ENCODE results near the gene TSPEAR. TPM values are rescaled to one million over a fixed set of nuclear protein-coding genes. Genes with fewer than 3 reads are reported as not detected.

Gene TSPEAR
- total and polyA plus RNA-seq, 11 donors, result 0.01 to 2.6 (median 0.71) TPM; not detected in 2

GRCh38 chr21:44495611-44496563, 215.5 kb downstream of the TSPEAR start:
- TF ChIP-seq CTCF (IDR thresholded peaks at IDR 0.05) (no peak), POLR2A (IDR thresholded peaks at IDR 0.05) (no peak)
- peak; percentile 62 to 85 (median 70) for ATAC-seq

GRCh38 chr21:44494956-44495355, 216.4 kb downstream of the TSPEAR start:
- TF ChIP-seq POLR2A (IDR thresholded peaks at IDR 0.05), result no peak
- Histone ChIP-seq H3K9me3 (peaks cover 0 to 19% (median 5%) of the 10 kb centered on the region in 12 donors), H3K4me1 (peaks cover 0 to 34% (median 9%) of the 10 kb centered on the region in 12 donors), H3K36me3 (no peaks in the 10 kb centered on the region), H3K27me3 (peaks cover 0 to 21% (median 0%) of the 10 kb centered on the region in 9 donors), H3K27ac (no peak overlapping the region), H3K4me3 (no peak overlapping the region)
- WGBS, 4 donors, result 54 to 70% (median 64%) methylated on average over 13 of the region's 13 CpGs
- intact Hi-C loops (cut with DNase I), result no loop called here
- DNase-seq, result no peak
- ATAC-seq, result no peak

More at GRCh38 chr21:44495611-44496563, 215.5 kb downstream of the TSPEAR start:
- intact Hi-C loops (cut with DNase I), result no loop called here
- Histone ChIP-seq H3K36me3 (no peaks in the 10 kb centered on the region), H3K27ac (no peak overlapping the region), H3K4me1 (peaks cover 0 to 34% (median 9%) of the 10 kb centered on the region in 12 donors), H3K9me3 (peaks cover 0 to 19% (median 5%) of the 10 kb centered on the region in 12 donors), H3K4me3 (no peak overlapping the region), H3K27me3 (peaks cover 0 to 25% (median 0%) of the 10 kb centered on the region in 9 donors)
- 66 to 72% (median 69%) methylated on average over 16 of the region's 16 CpGs for WGBS, 4 donors
- DNase-seq, result peak in 2 of 5 donors; percentile 47 to 56

DNA sequence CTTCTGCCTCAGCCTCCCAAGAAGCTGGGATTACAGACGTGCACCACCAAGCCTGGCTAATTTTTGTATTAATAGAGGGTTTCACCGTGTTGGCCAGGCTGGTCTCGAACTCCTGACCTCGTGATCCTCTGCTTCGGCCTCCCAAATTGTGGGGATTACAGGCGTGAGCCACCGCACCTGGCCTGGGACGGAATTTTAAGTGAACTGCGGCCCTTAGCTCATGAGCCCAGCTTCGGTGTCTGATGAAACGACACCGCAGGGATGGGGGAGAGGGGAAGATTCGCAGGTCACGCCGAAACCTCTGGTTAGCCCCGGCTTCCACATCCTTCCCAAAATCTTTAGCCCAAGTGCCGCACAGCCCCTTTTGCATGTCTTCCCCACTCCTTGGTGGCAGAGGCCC, 217.0 kb downstream of the TSPEAR start:
- Histone ChIP-seq H3K36me3 (no peaks in the 10 kb centered on the region), H3K4me1 (peaks cover 0 to 34% (median 9%) of the 10 kb centered on the region in 12 donors), H3K27me3 (peaks cover 0 to 16% (median 0%) of the 10 kb centered on the region in 9 donors), H3K27ac (no peak overlapping the region), H3K4me3 (no peak overlapping the region), H3K9me3 (peaks cover 0 to 19% (median 5%) of the 10 kb centered on the region in 12 donors)
- ATAC-seq (no peak), DNase-seq (peak in 1 of 5 donors; percentile 49)
- WGBS, 4 donors, result 88 to 94% (median 93%) methylated on average over 17 of the region's 17 CpGs
- intact Hi-C loops (cut with DNase I), result no loop called here
- TF ChIP-seq POLR2A (IDR thresholded peaks at IDR 0.05) (no peak), CTCF (IDR thresholded peaks at IDR 0.05) (no peak)

DNA sequence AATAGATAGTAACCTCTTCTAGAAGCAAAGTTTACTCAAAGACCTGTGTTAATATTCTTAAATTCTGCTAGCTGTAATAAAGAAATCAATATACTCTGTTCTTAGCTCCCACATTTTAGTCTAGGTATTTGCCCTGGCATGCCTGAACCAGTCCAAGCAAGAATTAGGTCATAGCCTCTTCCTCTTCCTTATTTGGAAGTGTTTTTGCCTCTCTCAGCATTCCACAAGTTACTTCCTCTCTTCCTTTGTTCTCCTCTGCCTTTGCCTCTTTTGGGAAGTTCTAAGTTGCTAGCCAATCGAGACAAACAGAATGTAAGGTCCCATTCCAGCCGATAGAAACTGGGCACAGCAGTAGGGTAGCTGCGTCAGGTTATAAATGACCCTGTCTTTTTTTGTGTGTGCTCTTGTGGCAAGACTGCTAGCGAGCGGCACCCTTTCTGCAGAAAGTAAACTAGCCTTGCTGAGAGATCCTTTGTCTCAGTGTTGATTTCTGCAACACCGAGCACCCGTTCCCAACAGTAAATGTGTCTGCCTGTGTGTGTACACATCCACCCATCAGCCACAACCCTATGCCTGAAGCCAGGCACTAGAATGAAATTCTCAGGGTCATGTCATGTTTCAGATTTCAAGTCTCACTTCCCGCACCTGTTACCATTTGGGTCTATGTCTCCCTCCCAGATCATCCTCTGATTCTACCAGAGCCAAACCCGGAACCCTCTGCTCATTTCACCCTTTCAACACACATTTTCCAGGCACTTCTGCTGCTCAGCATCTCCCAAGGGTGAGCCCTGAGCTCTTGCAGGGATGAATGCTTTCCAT, 218.6 kb downstream of the TSPEAR start:
- DNase-seq, result no peak
- TF ChIP-seq POLR2A (IDR thresholded peaks at IDR 0.05), result no peak
- no peak for TF ChIP-seq CTCF (IDR thresholded peaks at IDR 0.05)
- WGBS, 4 donors, result 88 to 90% (median 89%) methylated on average over 9 of the region's 9 CpGs

More for the DNA sequence above, 218.6 kb downstream of the TSPEAR start:
- intact Hi-C loops (cut with DNase I), result no loop called here
- Histone ChIP-seq H3K27me3 (peaks cover 0 to 6% (median 0%) of the 10 kb centered on the region in 9 donors), H3K4me1 (peaks cover 0 to 31% (median 7%) of the 10 kb centered on the region in 12 donors), H3K27ac (peak overlapping the region in 1 of 12 donors; percentile 3), H3K36me3 (no peaks in the 10 kb centered on the region), H3K4me3 (no peak overlapping the region), H3K9me3 (peaks cover 0 to 19% (median 5%) of the 10 kb centered on the region in 12 donors)
- ATAC-seq, result no peak
